ENCODE measurements around the gene PLXNB1.
"Not testable (repeated sequence)": the region's sequence is repeated elsewhere in the genome, so short reads cannot be mapped to it uniquely, and the experiment has no call there.

PLXNB1 gene

GRCh38 chr3:48468329-48468731, 38.4 kb upstream of the PLXNB1 start:
- peak overlapping the region; percentile 98 to 99 for H3K27ac Mint-ChIP-seq
- H3K4me3 Mint-ChIP-seq: peak overlapping the region; percentile 91 to 93
- no peak for ATAC-seq (replicated peaks)
- peaks cover 47 to 53% of the 10 kb centered on the region in 2 donors for H3K4me1 Mint-ChIP-seq (ENCODE audit: low read depth in 2 of 2)
- DNase-seq: no peak
- no peaks in the 10 kb centered on the region for H3K27me3 Mint-ChIP-seq
- H3K36me3 Mint-ChIP-seq (ENCODE audit: insufficient read depth): peaks cover 57% of the 10 kb centered on the region
- no peaks in the 10 kb centered on the region for H3K9me3 Mint-ChIP-seq

- no peaks in the 10 kb centered on the region for H3K9me3 Mint-ChIP-seq
- ATAC-seq (replicated peaks) (no peak), DNase-seq (no peak)
- peak overlapping the region; percentile 91 to 93 for H3K4me3 Mint-ChIP-seq
- peaks cover 40 to 48% of the 10 kb centered on the region in 2 donors for H3K4me1 Mint-ChIP-seq (ENCODE audit: low read depth in 2 of 2)
- H3K27ac Mint-ChIP-seq: peak overlapping the region; percentile 98 to 99
- H3K36me3 Mint-ChIP-seq (ENCODE audit: insufficient read depth): peaks cover 51% of the 10 kb centered on the region
- H3K27me3 Mint-ChIP-seq: no peaks in the 10 kb centered on the region
Observed at GRCh38 chr3:48467473-48468267, 37.8 kb upstream of the PLXNB1 start.

GRCh38 chr3:48467110-48467454, 37.2 kb upstream of the PLXNB1 start:
- Mint-ChIP-seq H3K4me3 (peak overlapping the region; percentile 91 to 93), H3K4me1 (ENCODE audit: low read depth in 2 of 2) (peaks cover 40 to 47% of the 10 kb centered on the region in 2 donors), H3K36me3 (ENCODE audit: insufficient read depth) (peaks cover 47% of the 10 kb centered on the region), H3K27me3 (no peaks in the 10 kb centered on the region), H3K9me3 (no peaks in the 10 kb centered on the region), H3K27ac (peak overlapping the region; percentile 98 to 99)
- DNase-seq: no peak
- ATAC-seq (replicated peaks): no peak

- peak; percentile 26 to 42 (median 36) for DNase-seq
- H3K4me3 Mint-ChIP-seq: peak overlapping the region; percentile 91 to 93
- H3K36me3 Mint-ChIP-seq (ENCODE audit: insufficient read depth): peaks cover 48% of the 10 kb centered on the region
- peak overlapping the region; percentile 98 to 99 for H3K27ac Mint-ChIP-seq
- H3K9me3 Mint-ChIP-seq: no peaks in the 10 kb centered on the region
- peaks cover 40 to 47% of the 10 kb centered on the region in 2 donors for H3K4me1 Mint-ChIP-seq (ENCODE audit: low read depth in 2 of 2)
- H3K27me3 Mint-ChIP-seq: no peaks in the 10 kb centered on the region
- peak; percentile 64 for ATAC-seq (replicated peaks)
Observed at GRCh38 chr3:48466386-48467109, 36.7 kb upstream of the PLXNB1 start.

GRCh38 chr3:48465531-48466378, 35.9 kb upstream of the PLXNB1 start:
- peak; percentile 63 to 76 (median 72) for DNase-seq
- Mint-ChIP-seq H3K27me3 (no peaks in the 10 kb centered on the region), H3K36me3 (ENCODE audit: insufficient read depth) (peaks cover 54% of the 10 kb centered on the region), H3K9me3 (no peaks in the 10 kb centered on the region), H3K27ac (peak overlapping the region; percentile 98 to 99), H3K4me1 (ENCODE audit: low read depth in 2 of 2) (peaks cover 40 to 47% of the 10 kb centered on the region in 2 donors), H3K4me3 (peak overlapping the region; percentile 91 to 93)
- ATAC-seq (replicated peaks): peak; percentile 90

GRCh38 chr3:48465237-48465530, 35.3 kb upstream of the PLXNB1 start:
- no peaks in the 10 kb centered on the region for H3K27me3 Mint-ChIP-seq
- no peaks in the 10 kb centered on the region for H3K9me3 Mint-ChIP-seq
- ATAC-seq (replicated peaks) (no peak), DNase-seq (no peak)
- H3K4me3 Mint-ChIP-seq: peak overlapping the region; percentile 91 to 93
- peaks cover 58% of the 10 kb centered on the region for H3K36me3 Mint-ChIP-seq (ENCODE audit: insufficient read depth)
- H3K4me1 Mint-ChIP-seq (ENCODE audit: low read depth in 2 of 2): peaks cover 39 to 44% of the 10 kb centered on the region in 2 donors
- peak overlapping the region; percentile 98 to 99 for H3K27ac Mint-ChIP-seq

- no peak for DNase-seq
Observed at GRCh38 chr3:48464713-48465221, 34.9 kb upstream of the PLXNB1 start.

GRCh38 chr3:48463703-48464102, 33.8 kb upstream of the PLXNB1 start:
- H3K4me1 Mint-ChIP-seq (ENCODE audit: low read depth in 2 of 2): peaks cover 25 to 31% of the 10 kb centered on the region in 2 donors
- no peak overlapping the region for H3K27ac Mint-ChIP-seq
- no peaks in the 10 kb centered on the region for H3K27me3 Mint-ChIP-seq
- peaks cover 46% of the 10 kb centered on the region for H3K36me3 Mint-ChIP-seq (ENCODE audit: insufficient read depth)
- no peak overlapping the region for H3K4me3 Mint-ChIP-seq
- no peak for ATAC-seq (replicated peaks)
- DNase-seq: no peak
- no peaks in the 10 kb centered on the region for H3K9me3 Mint-ChIP-seq

More at GRCh38 chr3:48464713-48465221, 34.9 kb upstream of the PLXNB1 start:
- H3K27me3 Mint-ChIP-seq: no peaks in the 10 kb centered on the region
- no peak for ATAC-seq (replicated peaks)
- H3K27ac Mint-ChIP-seq: peak overlapping the region; percentile 98 to 99
- H3K4me1 Mint-ChIP-seq (ENCODE audit: low read depth in 2 of 2): peaks cover 35 to 40% of the 10 kb centered on the region in 2 donors
- no peaks in the 10 kb centered on the region for H3K9me3 Mint-ChIP-seq
- peaks cover 54% of the 10 kb centered on the region for H3K36me3 Mint-ChIP-seq (ENCODE audit: insufficient read depth)
- no peak overlapping the region for H3K4me3 Mint-ChIP-seq

GRCh38 chr3:48461767-48462166, 31.9 kb upstream of the PLXNB1 start:
- H3K27ac Mint-ChIP-seq; H3K9me3 Mint-ChIP-seq; H3K27me3 Mint-ChIP-seq; H3K4me3 Mint-ChIP-seq; ATAC-seq (replicated peaks); DNase-seq: not testable (repeated sequence)
- H3K4me1 Mint-ChIP-seq (ENCODE audit: low read depth in 2 of 2): peaks cover 11% of the 10 kb centered on the region in 2 donors
- H3K36me3 Mint-ChIP-seq (ENCODE audit: insufficient read depth): peaks cover 38% of the 10 kb centered on the region

- ATAC-seq (replicated peaks) (no peak), DNase-seq (no peak)
- peak overlapping the region in 1 of 2 donors; percentile 39 for H3K27ac Mint-ChIP-seq
- H3K27me3 Mint-ChIP-seq: no peaks in the 10 kb centered on the region
- H3K9me3 Mint-ChIP-seq: no peaks in the 10 kb centered on the region
- H3K4me1 Mint-ChIP-seq (ENCODE audit: low read depth in 2 of 2): peaks cover under 1 to 2% of the 10 kb centered on the region in 2 donors
- peaks cover 36% of the 10 kb centered on the region for H3K36me3 Mint-ChIP-seq (ENCODE audit: insufficient read depth)
- H3K4me3 Mint-ChIP-seq: no peak overlapping the region
Observed at GRCh38 chr3:48460517-48460902, 30.6 kb upstream of the PLXNB1 start.

- H3K4me1 Mint-ChIP-seq (ENCODE audit: low read depth in 2 of 2): no peaks in the 10 kb centered on the region
- H3K4me3 Mint-ChIP-seq: no peak overlapping the region
- no peaks in the 10 kb centered on the region for H3K9me3 Mint-ChIP-seq
- no peak overlapping the region for H3K27ac Mint-ChIP-seq
- H3K36me3 Mint-ChIP-seq (ENCODE audit: insufficient read depth): peaks cover 38% of the 10 kb centered on the region
- no peaks in the 10 kb centered on the region for H3K27me3 Mint-ChIP-seq
- no peak for ATAC-seq (replicated peaks)
- DNase-seq: no peak
Observed at GRCh38 chr3:48459773-48460516, 30.1 kb upstream of the PLXNB1 start.

GRCh38 chr3:48459331-48459730, 29.4 kb upstream of the PLXNB1 start:
- Mint-ChIP-seq H3K36me3 (ENCODE audit: insufficient read depth) (peaks cover 41% of the 10 kb centered on the region), H3K9me3 (no peaks in the 10 kb centered on the region), H3K27ac (no peak overlapping the region), H3K4me1 (ENCODE audit: low read depth in 2 of 2) (no peaks in the 10 kb centered on the region), H3K4me3 (no peak overlapping the region), H3K27me3 (no peaks in the 10 kb centered on the region)
- DNase-seq (no peak), ATAC-seq (replicated peaks) (no peak)

Measured in effector memory CD8-positive, alpha-beta T cell (primary cell).